GM10266 (cell line): ENCODE measurements around the gene MTCL3.

Source experiments
- DNase-seq: peaks from one replicate; pipeline ENCODE4 v3.0.0; 2012; ENCODE audit errors: extremely low spot score
- CTCF ChIP-seq: IDR thresholded peaks from 2 replicates; pipeline ENCODE4 v1.5.1; 2012; ENCODE audit warnings: mild to moderate bottlenecking, low read depth; ENCODE audit not compliant: control insufficient read depth, insufficient read depth; ENCODE audit errors: missing control alignments

The MTCL3 gene

GRCh38 chr6:127522714-127523113 lies 3.6 kb upstream of the MTCL3 start:
- TF ChIP-seq CTCF = no peak
- no peak for DNase-seq

GRCh38 chr6:127520066-127520465 lies 931 bp upstream of the MTCL3 start:
- TF ChIP-seq CTCF = no peak
- no peak for DNase-seq

GRCh38 chr6:127519469-127519785 lies 292 bp upstream of the MTCL3 start:
- no peak for TF ChIP-seq CTCF

GRCh38 chr6:127518191-127518709 lies 885 bp downstream of the MTCL3 start:
- no peak for DNase-seq
- no peak for TF ChIP-seq CTCF

More at GRCh38 chr6:127519469-127519785, 292 bp upstream of the MTCL3 start:
- no peak for DNase-seq

- DNase-seq = no peak
- TF ChIP-seq CTCF = no peak
These were observed 1.4 kb downstream of the MTCL3 start for GRCh38 chr6:127517693-127518092.

GRCh38 chr6:127516662-127517273 lies 2.4 kb downstream of the MTCL3 start:
- TF ChIP-seq CTCF = peak; percentile 60
- peak; percentile 69 for DNase-seq

- peak; percentile 78 for DNase-seq
- peak; percentile 30 for TF ChIP-seq CTCF
These were observed 3.1 kb downstream of the MTCL3 start for GRCh38 chr6:127515794-127516661.
